Stimulated activated CD4-positive, alpha-beta T cell treated with anti-CD3 and anti-CD28 coated beads, Interleukin-4, amount 100 ng/mL, for 4 hours (primary cell): ENCODE results near the gene ICAM3.

Experiments
- DNase-seq, 2 experiments: peaks; one replicate each; pipeline ENCODE4 v3.0.0-alpha.2; 2020

The ICAM3 gene

DNA sequence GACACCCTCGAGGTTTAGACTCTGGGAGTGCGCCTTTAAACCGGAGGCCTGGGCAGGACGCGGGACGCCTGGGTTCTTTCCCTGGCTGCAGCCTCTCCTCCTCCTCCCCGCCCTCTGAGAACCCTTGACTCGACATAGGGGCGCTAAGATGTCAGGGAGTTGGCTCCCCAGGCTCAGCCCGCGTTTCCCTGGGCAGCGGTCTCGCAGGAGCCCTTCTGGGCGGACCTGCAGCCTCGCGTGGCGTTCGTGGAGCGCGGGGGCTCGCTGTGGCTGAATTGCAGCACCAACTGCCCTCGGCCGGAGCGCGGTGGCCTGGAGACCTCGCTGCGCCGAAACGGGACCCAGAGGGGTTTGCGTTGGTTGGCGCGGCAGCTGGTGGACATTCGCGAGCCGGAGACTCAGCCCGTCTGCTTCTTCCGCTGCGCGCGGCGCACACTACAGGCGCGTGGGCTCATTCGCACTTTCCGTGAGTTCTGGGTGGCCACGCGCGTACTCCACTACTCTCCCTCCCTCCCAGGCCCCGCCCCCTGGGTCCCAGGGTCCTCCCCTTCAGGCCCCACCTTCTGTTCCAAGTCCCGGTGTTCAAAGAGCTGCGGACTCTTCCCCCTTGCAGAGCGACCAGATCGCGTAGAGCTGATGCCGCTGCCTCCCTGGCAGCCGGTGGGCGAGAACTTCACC is 48.4 kb downstream of the ICAM3 start:
- peak; percentile 53 to 63 for DNase-seq

DNA sequence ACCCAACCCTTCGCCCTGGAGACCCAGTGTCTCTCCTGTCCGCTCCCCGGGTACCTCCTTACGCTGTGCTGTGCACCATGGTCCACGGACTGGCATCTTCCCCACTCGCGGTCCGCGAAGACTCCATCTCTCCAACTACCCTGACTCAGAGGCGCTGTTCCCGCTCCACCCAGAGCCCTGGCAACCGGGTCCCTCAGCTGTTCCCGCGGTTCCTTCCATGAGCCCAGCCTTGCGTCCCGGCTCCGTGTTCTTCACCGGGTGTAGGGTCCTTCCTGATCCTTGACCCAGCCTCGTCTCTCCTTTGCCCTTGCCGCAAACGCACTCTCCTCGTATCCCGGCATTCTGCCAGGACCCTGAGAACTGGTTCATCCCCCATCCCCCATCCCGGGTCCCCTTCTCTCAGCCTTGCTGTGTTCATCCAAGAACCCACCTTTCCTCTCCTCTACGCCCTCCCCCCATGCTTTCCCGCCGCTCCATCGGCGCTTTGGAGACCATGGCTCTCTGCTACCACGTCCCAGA is 49.0 kb downstream of the ICAM3 start:
- no peak for DNase-seq

DNA sequence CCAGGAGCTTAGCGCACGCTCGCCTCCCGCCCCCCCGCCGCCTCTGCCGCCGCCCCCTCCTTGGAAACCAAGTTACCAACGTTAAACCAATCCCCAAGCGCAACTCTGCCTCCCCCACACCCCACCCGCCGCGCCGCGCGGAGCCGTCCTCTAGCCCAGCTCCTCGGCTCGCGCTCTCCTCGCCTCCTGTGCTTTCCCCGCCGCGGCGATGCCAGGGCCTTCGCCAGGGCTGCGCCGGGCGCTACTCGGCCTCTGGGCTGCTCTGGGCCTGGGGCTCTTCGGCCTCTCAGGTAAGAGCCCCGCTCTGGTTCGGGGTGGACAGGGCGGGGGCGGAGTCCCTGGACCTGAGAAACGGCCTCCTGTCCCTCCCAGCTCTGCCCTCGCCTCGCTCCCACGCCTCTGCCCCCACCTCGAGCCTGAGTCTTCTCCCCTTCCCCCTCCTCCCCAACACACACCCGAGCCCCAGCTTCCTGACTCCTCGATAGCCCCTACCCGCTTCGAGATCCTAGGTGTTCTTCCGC is 49.5 kb downstream of the ICAM3 start, which contains the start of gene ICAM5:
ICAM5 (plus strand) TSS at position 117 of the 521 bp plus-strand sequence; CDS start at position 209, 92 bp downstream.
- peak; percentile 54 to 78 for DNase-seq

DNA sequence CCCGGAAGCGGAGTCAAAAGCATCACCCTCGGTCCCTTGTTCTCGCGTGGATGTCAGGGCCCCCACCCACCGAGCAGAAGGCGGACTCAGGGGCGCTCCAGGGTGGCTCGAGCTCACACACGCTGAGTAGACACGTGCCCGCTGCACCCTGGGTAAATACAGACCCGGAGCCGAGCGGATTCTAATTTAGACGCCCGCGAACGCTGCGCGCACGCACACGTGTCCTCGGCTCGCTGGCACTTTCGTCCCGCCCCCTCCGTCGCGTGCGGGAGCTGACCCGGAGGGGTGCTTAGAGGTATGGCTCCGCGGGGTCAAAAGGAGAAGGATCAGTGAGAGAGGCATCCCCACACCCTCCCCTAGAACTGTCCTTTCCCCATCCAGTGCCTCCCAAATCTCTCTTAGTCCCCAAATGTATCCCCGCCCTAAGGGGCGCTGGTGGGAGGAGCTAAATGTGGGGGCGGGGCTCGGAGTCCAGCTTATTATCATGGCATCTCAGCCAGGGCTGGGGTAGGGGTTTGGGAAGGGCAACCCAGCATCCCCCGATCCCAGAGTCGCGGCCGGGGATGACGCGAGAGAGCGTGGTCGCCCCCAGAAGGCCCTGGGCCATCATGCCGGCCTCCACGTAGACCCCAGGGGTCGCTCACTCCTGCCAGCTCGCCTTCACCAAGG is 50.1 kb downstream of the ICAM3 start:
- DNase-seq, result peak; percentile 65 to 74

DNA sequence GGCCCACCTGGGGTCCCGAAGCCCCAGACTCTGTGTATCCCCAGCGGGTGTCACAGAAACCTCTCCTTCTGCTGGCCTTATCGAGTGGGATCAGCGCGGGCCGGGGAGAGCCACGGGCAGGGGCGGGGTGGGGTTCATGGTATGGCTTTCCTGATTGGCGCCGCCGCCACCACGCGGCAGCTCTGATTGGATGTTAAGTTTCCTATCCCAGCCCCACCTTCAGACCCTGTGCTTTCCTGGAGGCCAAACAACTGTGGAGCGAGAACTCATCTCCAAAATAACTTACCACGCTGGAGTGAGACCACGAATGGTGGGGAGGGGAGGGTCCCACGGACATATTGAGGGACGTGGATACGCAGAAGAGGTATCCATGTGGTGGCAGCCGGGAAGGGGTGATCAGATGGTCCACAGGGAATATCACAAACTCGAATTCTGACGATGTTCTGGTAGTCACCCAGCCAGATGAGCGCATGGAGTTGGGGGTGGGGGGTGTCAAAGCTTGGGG is 50.7 kb downstream of the ICAM3 start:
- peak; percentile 45 for DNase-seq

DNA sequence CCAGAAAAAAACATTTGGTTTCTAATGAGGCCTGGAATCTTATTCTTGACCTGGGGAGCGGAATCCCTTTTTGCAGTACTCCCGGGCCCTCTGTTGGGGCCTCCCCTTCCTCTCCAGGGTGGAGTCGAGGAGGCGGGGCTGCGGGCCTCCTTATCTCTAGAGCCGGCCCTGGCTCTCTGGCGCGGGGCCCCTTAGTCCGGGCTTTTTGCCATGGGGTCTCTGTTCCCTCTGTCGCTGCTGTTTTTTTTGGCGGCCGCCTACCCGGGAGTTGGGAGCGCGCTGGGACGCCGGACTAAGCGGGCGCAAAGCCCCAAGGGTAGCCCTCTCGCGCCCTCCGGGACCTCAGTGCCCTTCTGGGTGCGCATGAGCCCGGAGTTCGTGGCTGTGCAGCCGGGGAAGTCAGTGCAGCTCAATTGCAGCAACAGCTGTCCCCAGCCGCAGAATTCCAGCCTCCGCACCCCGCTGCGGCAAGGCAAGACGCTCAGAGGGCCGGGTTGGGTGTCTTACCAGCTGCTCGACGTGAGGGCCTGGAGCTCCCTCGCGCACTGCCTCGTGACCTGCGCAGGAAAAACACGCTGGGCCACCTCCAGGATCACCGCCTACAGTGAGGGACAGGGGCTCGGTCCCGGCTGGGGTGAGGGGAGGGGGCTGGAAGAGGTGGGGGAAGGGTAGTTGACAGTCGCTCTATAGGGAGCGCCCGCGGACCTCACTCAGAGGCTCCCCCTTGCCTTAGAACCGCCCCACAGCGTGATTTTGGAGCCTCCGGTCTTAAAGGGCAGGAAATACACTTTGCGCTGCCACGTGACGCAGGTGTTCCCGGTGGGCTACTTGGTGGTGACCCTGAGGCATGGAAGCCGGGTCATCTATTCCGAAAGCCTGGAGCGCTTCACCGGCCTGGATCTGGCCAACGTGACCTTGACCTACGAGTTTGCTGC is 52.4 kb downstream of the ICAM3 start, which contains the start of gene ICAM4:
ICAM4 (plus strand) TSS at position 153 of the 935 bp plus-strand sequence; CDS start at position 211, 58 bp downstream.
- DNase-seq, result peak in 1 of 2 experiments; percentile 30

DNA sequence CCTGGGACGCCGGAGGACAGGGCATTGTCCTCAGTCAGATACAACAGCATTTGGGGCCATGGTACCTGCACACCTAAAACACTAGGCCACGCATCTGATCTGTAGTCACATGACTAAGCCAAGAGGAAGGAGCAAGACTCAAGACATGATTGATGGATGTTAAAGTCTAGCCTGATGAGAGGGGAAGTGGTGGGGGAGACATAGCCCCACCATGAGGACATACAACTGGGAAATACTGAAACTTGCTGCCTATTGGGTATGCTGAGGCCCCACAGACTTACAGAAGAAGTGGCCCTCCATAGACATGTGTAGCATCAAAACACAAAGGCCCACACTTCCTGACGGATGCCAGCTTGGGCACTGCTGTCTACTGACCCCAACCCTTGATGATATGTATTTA is 54.0 kb downstream of the ICAM3 start:
- DNase-seq, result no peak

DNA sequence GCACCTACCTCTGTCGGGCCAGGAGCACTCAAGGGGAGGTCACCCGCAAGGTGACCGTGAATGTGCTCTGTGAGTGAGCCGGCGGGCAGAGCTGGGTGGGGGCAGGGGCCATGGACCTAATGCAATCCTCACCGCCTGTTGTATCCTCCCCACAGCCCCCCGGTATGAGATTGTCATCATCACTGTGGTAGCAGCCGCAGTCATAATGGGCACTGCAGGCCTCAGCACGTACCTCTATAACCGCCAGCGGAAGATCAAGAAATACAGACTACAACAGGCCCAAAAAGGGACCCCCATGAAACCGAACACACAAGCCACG is 54.5 kb downstream of the ICAM3 start:
- no peak for DNase-seq

DNA sequence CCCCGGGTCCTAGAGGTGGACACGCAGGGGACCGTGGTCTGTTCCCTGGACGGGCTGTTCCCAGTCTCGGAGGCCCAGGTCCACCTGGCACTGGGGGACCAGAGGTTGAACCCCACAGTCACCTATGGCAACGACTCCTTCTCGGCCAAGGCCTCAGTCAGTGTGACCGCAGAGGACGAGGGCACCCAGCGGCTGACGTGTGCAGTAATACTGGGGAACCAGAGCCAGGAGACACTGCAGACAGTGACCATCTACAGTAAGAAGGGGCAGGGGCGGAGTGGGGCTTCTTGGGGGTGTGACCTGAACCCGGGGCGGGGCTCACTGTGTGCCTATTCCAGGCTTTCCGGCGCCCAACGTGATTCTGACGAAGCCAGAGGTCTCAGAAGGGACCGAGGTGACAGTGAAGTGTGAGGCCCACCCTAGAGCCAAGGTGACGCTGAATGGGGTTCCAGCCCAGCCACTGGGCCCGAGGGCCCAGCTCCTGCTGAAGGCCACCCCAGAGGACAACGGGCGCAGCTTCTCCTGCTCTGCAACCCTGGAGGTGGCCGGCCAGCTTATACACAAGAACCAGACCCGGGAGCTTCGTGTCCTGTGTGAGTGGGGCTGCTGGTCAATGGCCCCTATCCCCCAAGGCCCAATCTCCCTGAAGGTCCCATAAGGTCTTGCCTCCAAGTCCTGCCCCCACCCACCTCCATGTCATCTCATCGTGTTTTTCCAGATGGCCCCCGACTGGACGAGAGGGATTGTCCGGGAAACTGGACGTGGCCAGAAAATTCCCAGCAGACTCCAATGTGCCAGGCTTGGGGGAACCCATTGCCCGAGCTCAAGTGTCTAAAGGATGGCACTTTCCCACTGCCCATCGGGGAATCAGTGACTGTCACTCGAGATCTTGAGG is 55.1 kb downstream of the ICAM3 start:
- DNase-seq, result no peak
